ENCODE data around the gene SLN.

SLN gene

GRCh38 chr11:107713009-107713408 lies 1.2 kb upstream of the SLN start:
- ATAC-seq = no peak
- no peak for TF ChIP-seq SNAI2 (CRISPR knock-in tag; IDR thresholded peaks at IDR 0.05)
- no peak for TF ChIP-seq GLIS3 (CRISPR knock-in tag; IDR thresholded peaks at IDR 0.05)
- TF ChIP-seq PPARA (CRISPR knock-in tag; IDR thresholded peaks at IDR 0.05; ENCODE audit: borderline replicate concordance) = no peak
- TF ChIP-seq TCF4 (CRISPR knock-in tag; IDR thresholded peaks at IDR 0.05; ENCODE audit: borderline replicate concordance) = no peak
- no peak for TF ChIP-seq ZFP30 (CRISPR knock-in tag; IDR thresholded peaks at IDR 0.05)
- TF ChIP-seq ESRRG (CRISPR knock-in tag; IDR thresholded peaks at IDR 0.05) = no peak
- TF ChIP-seq, protein P1, sequence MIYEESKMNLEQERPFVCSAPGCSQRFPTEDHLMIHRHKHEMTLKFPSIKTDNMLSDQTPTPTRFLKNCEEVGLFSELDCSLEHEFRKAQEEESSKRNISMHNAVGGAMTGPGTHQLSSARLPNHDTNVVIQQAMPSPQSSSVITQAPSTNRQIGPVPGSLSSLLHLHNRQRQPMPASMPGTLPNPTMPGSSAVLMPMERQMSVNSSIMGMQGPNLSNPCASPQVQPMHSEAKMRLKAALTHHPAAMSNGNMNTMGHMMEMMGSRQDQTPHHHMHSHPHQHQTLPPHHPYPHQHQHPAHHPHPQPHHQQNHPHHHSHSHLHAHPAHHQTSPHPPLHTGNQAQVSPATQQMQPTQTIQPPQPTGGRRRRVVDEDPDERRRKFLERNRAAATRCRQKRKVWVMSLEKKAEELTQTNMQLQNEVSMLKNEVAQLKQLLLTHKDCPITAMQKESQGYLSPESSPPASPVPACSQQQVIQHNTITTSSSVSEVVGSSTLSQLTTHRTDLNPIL (CRISPR knock-in tag; IDR thresholded peaks at IDR 0.05; ENCODE audit: low read depth) = no peak
- no peak for TF ChIP-seq ZNF565 (CRISPR knock-in tag; conservative IDR thresholded peaks at IDR 0.05; ENCODE audit: low read depth)
- TF ChIP-seq ZNF8 (CRISPR knock-in tag; IDR thresholded peaks at IDR 0.05) = no peak
- no peak for TF ChIP-seq RARB (CRISPR knock-in tag; IDR thresholded peaks at IDR 0.05)
- no peak for TF ChIP-seq POU6F1 (CRISPR knock-in tag; IDR thresholded peaks at IDR 0.05; ENCODE audit: borderline replicate concordance, low read depth)
- TF ChIP-seq ZC3H10 (CRISPR knock-in tag; IDR thresholded peaks at IDR 0.05) = no peak

GRCh38 chr11:107710301-107710700 lies 1.6 kb downstream of the SLN start:
- TF ChIP-seq TCF4 (CRISPR knock-in tag; IDR thresholded peaks at IDR 0.05; ENCODE audit: borderline replicate concordance) (no peak), ZFP3 (CRISPR knock-in tag; IDR thresholded peaks at IDR 0.05) (no peak), ZFP30 (CRISPR knock-in tag; IDR thresholded peaks at IDR 0.05) (no peak), ESRRG (CRISPR knock-in tag; IDR thresholded peaks at IDR 0.05) (no peak), CSRNP3 (CRISPR knock-in tag; IDR thresholded peaks at IDR 0.05) (no peak), PPARA (CRISPR knock-in tag; IDR thresholded peaks at IDR 0.05; ENCODE audit: borderline replicate concordance) (no peak), GLIS3 (CRISPR knock-in tag; IDR thresholded peaks at IDR 0.05) (no peak), RARB (CRISPR knock-in tag; IDR thresholded peaks at IDR 0.05) (no peak), ISL1 (CRISPR knock-in tag; IDR thresholded peaks at IDR 0.05) (no peak), ZNF70 (CRISPR knock-in tag; IDR thresholded peaks at IDR 0.05) (no peak), PATZ1 (CRISPR knock-in tag; IDR thresholded peaks at IDR 0.05; ENCODE audit: borderline replicate concordance) (no peak), ZC3H10 (CRISPR knock-in tag; IDR thresholded peaks at IDR 0.05) (no peak), ZNF565 (CRISPR knock-in tag; conservative IDR thresholded peaks at IDR 0.05; ENCODE audit: low read depth) (no peak), CSDC2 (CRISPR knock-in tag; IDR thresholded peaks at IDR 0.05) (no peak)
- TF ChIP-seq, protein P1 (CRISPR knock-in tag; IDR thresholded peaks at IDR 0.05; ENCODE audit: low read depth) = no peak
- ATAC-seq = no peak

- ATAC-seq = no peak
- no peak for TF ChIP-seq CSRNP3 (CRISPR knock-in tag; IDR thresholded peaks at IDR 0.05)
- no peak for TF ChIP-seq ZFP30 (CRISPR knock-in tag; IDR thresholded peaks at IDR 0.05)
- TF ChIP-seq ISL1 (CRISPR knock-in tag; IDR thresholded peaks at IDR 0.05) = no peak
- no peak for TF ChIP-seq RARB (CRISPR knock-in tag; IDR thresholded peaks at IDR 0.05)
- TF ChIP-seq ZNF8 (CRISPR knock-in tag; IDR thresholded peaks at IDR 0.05) = no peak
- TF ChIP-seq TSHZ2 (CRISPR knock-in tag; IDR thresholded peaks at IDR 0.05) = no peak
- TF ChIP-seq, protein P1 (CRISPR knock-in tag; IDR thresholded peaks at IDR 0.05; ENCODE audit: low read depth) = no peak
- TF ChIP-seq BACH2 (CRISPR knock-in tag; IDR thresholded peaks at IDR 0.05; ENCODE audit: borderline replicate concordance) = no peak
- no peak for TF ChIP-seq GLIS3 (CRISPR knock-in tag; IDR thresholded peaks at IDR 0.05)
- TF ChIP-seq ZNF70 (CRISPR knock-in tag; IDR thresholded peaks at IDR 0.05) = no peak
- TF ChIP-seq OSR1 (CRISPR knock-in tag; IDR thresholded peaks at IDR 0.05) = no peak
- no peak for TF ChIP-seq POU6F1 (CRISPR knock-in tag; IDR thresholded peaks at IDR 0.05; ENCODE audit: borderline replicate concordance, low read depth)
Observed at GRCh38 chr11:107708792-107709191, 3.1 kb downstream of the SLN start.
